ENCODE results near the gene CTNNA1. TPM values are rescaled to one million over a fixed set of nuclear protein-coding genes. Genes with fewer than 3 reads are reported as not detected.

CTNNA1 gene
- total and polyA plus RNA-seq, 12 donors, result 111 to 521 (median 347) TPM

- Histone ChIP-seq H3K36me3 (replicated peaks in 1 of 2) (no peaks in the 10 kb centered on the region), H3K27ac (peak overlapping the region in 3 of 5 donors; percentile 2 to 25 (median 12)), H3K27me3 (no peaks in the 10 kb centered on the region), H3K9me3 (replicated peaks in 1 of 3) (no peaks in the 10 kb centered on the region), H3K4me1 (replicated peaks in 1 of 2) (peaks cover 27 to 34% of the 10 kb centered on the region in 2 donors), H3K4me3 (no peak overlapping the region)
- no peak for TF ChIP-seq CTCF (IDR thresholded peaks at IDR 0.05)
- no peak for TF ChIP-seq POLR2A (IDR thresholded peaks at IDR 0.05)
- 25 to 40% (median 36%) methylated on average over 1 of the region's 1 CpG for WGBS, 4 donors
- intact Hi-C loops (cut with DNase I), result no loop called here
- peak in 2 of 7 donors; percentile 17 to 21 for DNase-seq
Observed at GRCh38 chr5:138790684-138791083, 37.5 kb downstream of the CTNNA1 start.

DNA sequence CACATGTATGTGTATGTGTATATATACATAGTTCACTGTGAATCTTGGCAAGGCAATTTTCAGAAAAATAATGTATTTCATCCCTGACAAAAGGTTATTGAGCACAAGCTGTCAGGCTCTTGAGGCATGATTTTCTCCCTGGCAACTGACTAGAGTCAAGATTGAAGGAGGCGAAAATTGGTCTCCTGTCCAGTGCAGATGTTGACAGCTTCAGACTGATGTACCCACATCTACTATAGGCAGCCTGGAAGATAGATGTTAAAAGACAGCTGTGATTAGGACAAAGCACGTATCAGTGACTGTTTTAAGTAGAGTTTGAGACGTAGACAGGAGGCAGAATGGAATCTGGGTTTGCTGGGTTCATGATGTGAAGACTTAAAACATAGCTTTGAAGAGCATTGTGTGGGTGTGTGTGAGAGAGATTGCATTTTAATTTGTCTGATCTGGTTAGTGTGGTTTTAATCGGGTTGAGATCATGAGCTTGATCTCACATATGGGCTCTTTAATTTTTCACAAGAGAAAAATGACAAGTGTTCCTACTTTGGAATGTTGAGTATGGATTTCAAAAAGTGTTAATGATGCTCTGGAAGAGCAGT lies 39.1 kb downstream of the CTNNA1 start:
- 65 to 80% (median 74%) methylated on average over 4 of the region's 4 CpGs for WGBS, 4 donors
- intact Hi-C loops (cut with DNase I), result no loop called here
- Histone ChIP-seq H3K36me3 (replicated peaks in 1 of 2) (no peaks in the 10 kb centered on the region), H3K27me3 (no peaks in the 10 kb centered on the region), H3K4me1 (replicated peaks in 1 of 2) (peaks cover 18 to 35% of the 10 kb centered on the region in 2 donors), H3K4me3 (no peak overlapping the region), H3K9me3 (replicated peaks in 1 of 3) (no peaks in the 10 kb centered on the region), H3K27ac (no peak overlapping the region)
- TF ChIP-seq CTCF (IDR thresholded peaks at IDR 0.05) (no peak), POLR2A (IDR thresholded peaks at IDR 0.05) (no peak)
- no peak for DNase-seq

DNA sequence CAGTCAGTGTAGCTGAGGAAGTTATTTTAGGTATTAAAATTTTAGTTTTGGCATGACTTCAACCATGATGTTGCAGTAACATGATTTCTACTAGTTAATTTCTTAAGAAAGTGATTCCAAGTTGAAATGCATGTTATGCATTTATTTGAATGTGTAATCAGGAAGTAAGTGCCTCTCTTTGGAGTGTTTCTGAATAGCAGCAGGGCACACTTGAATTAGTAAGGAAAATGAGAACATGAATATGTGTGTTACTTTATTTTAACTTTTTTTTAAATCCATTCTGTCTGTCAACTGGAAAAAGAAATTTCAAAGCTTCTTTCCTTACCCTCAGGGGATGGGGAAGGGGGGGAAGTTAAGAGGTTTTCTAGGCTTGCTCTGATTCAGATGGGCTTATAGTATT lies 40.4 kb downstream of the CTNNA1 start:
- no peak for TF ChIP-seq POLR2A (IDR thresholded peaks at IDR 0.05)
- TF ChIP-seq CTCF (IDR thresholded peaks at IDR 0.05), result no peak
- Histone ChIP-seq H3K36me3 (replicated peaks in 1 of 2) (no peaks in the 10 kb centered on the region), H3K4me1 (replicated peaks in 1 of 2) (peaks cover 24 to 46% of the 10 kb centered on the region in 2 donors), H3K27me3 (no peaks in the 10 kb centered on the region), H3K9me3 (replicated peaks in 1 of 3) (no peaks in the 10 kb centered on the region), H3K27ac (no peak overlapping the region), H3K4me3 (no peak overlapping the region)
- intact Hi-C loops (cut with DNase I), result no loop called here
- no peak for DNase-seq

DNA sequence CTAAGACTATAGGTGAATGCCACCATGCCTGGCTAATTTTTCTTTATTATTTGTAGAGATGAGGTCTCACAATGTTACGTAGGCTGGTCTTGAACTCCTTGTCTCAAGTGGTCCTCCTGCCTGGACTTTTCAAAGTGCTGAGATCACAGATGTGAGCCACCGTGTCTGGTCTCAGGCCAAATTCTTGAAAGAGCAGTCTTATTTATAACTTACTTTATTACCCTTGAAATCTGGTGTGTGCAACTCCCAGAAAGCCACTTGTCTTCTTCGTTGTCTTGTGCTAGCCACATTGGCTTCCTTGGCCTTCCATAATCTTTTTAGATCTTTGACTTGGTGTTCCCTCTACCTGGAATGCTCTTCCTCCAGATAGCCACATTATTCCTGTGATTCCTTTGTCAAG lies 50.1 kb downstream of the CTNNA1 start:
- DNase-seq, result peak in 3 of 7 donors; percentile 24 to 43 (median 37)
- TF ChIP-seq POLR2A (IDR thresholded peaks at IDR 0.05) (no peak), CTCF (IDR thresholded peaks at IDR 0.05) (no peak)
- no peaks in the 10 kb centered on the region for H3K9me3 ChIP-seq (replicated peaks in 1 of 3)
- 65 to 73% (median 70%) methylated on average over 3 of the region's 3 CpGs for WGBS, 4 donors
- H3K4me3 ChIP-seq, result no peak overlapping the region
- H3K27ac ChIP-seq, result no peak overlapping the region
- intact Hi-C loops (cut with DNase I), result no loop called here
- H3K4me1 ChIP-seq (replicated peaks in 1 of 2), result peaks cover 8 to 17% of the 10 kb centered on the region in 2 donors
- H3K27me3 ChIP-seq, result no peaks in the 10 kb centered on the region
- no peaks in the 10 kb centered on the region for H3K36me3 ChIP-seq (replicated peaks in 1 of 2)

All from adrenal gland (tissue), 12 donors.